Brain microvascular endothelial cell (primary cell): ENCODE data around the gene ZBTB20.

ENCODE experiments used
- DNase-seq: peaks from one replicate; pipeline ENCODE4 v3.0.0-alpha.2; 2020
- H3K27ac ChIP-seq: fragments of 250-450 bp; sonication (Bioruptor Pico); 2 replicates; pipeline ENCODE4 v1.5.1; 2020; ENCODE audit warnings: mild to moderate bottlenecking, moderate library complexity
- H3K27me3 ChIP-seq: fragments of 250-450 bp; sonication (Bioruptor Pico); replicated peaks from 2 replicates; pipeline ENCODE4 v1.5.1; 2020; ENCODE audit warnings: mild to moderate bottlenecking
- H3K36me3 ChIP-seq: fragments of 250-450 bp; sonication (Bioruptor Pico); replicated peaks from 2 replicates; pipeline ENCODE4 v1.5.1; 2020; ENCODE audit warnings: mild to moderate bottlenecking
- H3K4me3 ChIP-seq: 2 replicates; pipeline ENCODE4 v1.5.1; 2011; ENCODE audit warnings: low read depth, mild to moderate bottlenecking, control low read depth, low read length, moderate library complexity
- in situ Hi-C: cut with HindIII; loops from 2 replicates; pipeline ENCODE4 v1.10.0; 2017; ENCODE audit warnings: low sequenced_read_pairs, low pct_ligation_motif_present
- TF ChIP-seq, protein P1 (sequence below): IDR thresholded peaks from 2 replicates; pipeline ENCODE4 v1.5.1; 2011; ENCODE audit warnings: low read depth, mild to moderate bottlenecking, moderate library complexity, low read length, control low read depth, inconsistent platforms; ENCODE audit errors: missing control alignments

ZBTB20 gene

DNA sequence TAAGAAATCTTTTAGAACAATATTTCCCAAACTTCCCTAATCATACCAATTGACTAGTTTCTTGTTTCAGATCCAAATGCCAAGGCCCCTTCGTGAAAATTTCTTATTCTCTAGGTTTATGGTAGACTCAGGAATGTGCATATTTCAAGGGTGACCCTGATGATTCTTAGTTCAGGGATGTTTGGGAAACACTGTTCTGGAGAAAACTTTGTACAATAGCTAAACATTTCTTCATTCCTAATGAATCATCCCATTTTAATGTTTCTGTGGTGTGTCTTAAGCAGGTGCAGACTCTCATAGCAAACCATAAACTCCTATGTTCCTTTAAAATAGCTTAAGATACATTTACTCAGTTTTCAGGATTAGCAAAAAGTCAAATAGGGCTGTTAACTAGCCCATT lies 538.8 kb downstream of the ZBTB20 start:
- Histone ChIP-seq H3K4me3 (no peak overlapping the region), H3K27ac (peak overlapping the region; percentile 61), H3K36me3 (no peaks in the 10 kb centered on the region), H3K27me3 (no peaks in the 10 kb centered on the region)
- peak; percentile 60 for DNase-seq
- in situ Hi-C loops, result no loop called here
- TF ChIP-seq, protein P1, sequence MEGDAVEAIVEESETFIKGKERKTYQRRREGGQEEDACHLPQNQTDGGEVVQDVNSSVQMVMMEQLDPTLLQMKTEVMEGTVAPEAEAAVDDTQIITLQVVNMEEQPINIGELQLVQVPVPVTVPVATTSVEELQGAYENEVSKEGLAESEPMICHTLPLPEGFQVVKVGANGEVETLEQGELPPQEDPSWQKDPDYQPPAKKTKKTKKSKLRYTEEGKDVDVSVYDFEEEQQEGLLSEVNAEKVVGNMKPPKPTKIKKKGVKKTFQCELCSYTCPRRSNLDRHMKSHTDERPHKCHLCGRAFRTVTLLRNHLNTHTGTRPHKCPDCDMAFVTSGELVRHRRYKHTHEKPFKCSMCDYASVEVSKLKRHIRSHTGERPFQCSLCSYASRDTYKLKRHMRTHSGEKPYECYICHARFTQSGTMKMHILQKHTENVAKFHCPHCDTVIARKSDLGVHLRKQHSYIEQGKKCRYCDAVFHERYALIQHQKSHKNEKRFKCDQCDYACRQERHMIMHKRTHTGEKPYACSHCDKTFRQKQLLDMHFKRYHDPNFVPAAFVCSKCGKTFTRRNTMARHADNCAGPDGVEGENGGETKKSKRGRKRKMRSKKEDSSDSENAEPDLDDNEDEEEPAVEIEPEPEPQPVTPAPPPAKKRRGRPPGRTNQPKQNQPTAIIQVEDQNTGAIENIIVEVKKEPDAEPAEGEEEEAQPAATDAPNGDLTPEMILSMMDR, result no peak

DNA sequence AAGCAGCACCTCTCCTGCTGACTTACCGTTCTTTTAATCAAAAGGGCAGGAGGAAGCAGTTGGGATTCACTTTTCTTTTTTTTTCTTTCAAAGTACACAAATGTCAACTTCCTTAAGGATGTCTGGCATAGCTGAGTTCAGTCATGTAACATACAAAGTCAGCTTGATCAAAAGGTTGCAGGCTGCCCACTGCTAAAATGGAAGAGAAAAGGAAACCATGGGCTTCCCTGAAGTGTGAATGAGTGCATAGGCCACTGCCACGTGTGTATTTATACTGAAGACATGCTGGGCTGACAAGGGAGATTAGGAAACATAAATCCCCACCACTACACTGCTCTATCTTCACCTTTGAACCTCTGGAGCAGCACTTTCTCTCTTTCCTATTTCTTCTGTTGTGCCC lies 540.8 kb downstream of the ZBTB20 start:
- no peak for DNase-seq
- in situ Hi-C loops, result no loop called here
- no peak overlapping the region for H3K4me3 ChIP-seq
- H3K27me3 ChIP-seq, result no peaks in the 10 kb centered on the region
- no peak overlapping the region for H3K27ac ChIP-seq
- TF ChIP-seq, protein P1, result no peak
- no peaks in the 10 kb centered on the region for H3K36me3 ChIP-seq

DNA sequence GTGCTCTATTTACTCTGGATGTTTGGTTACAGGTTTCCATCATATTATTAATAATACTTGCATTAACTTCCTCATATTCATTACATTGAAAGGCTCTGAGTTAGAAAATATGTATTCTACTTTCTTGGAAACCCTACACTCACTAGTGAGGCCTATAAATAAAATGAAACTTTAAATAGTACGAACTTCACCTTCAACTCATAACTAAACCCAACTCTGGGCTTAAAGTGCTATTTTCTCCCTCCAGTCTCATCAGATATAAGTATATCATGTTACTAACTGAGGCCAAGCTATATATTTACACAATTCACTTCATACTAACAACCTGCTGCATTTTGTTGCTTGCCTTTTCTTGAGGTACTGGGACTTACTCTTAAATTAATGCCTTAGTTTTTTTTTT lies 546.5 kb downstream of the ZBTB20 start:
- Histone ChIP-seq H3K36me3 (no peaks in the 10 kb centered on the region), H3K27me3 (no peaks in the 10 kb centered on the region), H3K27ac (no peak overlapping the region), H3K4me3 (no peak overlapping the region)
- in situ Hi-C loops, result no loop called here
- no peak for DNase-seq
- TF ChIP-seq, protein P1, result no peak

DNA sequence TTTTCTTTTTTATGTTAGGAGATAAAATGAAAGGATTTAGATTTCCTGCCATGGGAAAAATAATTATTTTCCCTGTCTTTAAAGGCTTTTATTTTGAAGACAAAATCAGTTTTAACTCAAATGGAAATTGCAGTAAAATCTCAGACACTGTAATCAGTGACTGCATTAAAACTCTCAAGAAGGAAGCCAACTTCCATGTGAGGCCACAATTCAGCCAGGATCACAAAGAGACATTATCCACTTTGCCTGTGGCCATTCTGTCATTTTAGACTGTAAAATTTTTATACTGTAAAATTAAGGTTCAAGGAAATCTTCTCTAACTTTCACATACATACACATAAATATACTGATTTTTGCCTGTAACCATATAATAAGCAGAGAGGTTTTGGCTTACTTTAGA lies 549.2 kb downstream of the ZBTB20 start:
- no peak overlapping the region for H3K27ac ChIP-seq
- in situ Hi-C loops, result no loop called here

DNA sequence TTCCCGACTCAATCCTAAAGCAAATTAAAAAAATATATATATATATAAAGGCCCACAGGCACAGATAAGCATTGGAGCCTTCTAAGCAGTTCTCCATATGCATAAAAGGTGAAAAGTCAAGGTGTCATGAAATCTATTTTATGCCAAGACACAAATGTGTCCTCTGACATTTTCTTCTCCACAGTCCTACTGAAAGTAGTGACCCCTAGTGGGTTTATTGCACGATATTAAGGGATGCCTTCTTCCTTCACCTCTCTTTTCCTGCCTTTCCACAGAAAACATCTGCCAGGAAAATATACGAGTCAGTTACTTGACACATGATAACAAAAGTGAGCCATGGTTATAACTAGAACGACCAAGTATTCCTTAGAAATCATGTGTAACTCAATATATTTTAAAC lies 550.1 kb downstream of the ZBTB20 start:
- Histone ChIP-seq H3K27me3 (no peaks in the 10 kb centered on the region), H3K36me3 (no peaks in the 10 kb centered on the region), H3K4me3 (no peak overlapping the region), H3K27ac (no peak overlapping the region)
- in situ Hi-C loops, result no loop called here
- TF ChIP-seq, protein P1, result peak; percentile 28
- DNase-seq, result no peak

More for the DNA sequence above, 549.2 kb downstream of the ZBTB20 start:
- no peaks in the 10 kb centered on the region for H3K36me3 ChIP-seq
- TF ChIP-seq, protein P1, result no peak
- H3K27me3 ChIP-seq, result no peaks in the 10 kb centered on the region
- no peak for DNase-seq
- no peak overlapping the region for H3K4me3 ChIP-seq

DNA sequence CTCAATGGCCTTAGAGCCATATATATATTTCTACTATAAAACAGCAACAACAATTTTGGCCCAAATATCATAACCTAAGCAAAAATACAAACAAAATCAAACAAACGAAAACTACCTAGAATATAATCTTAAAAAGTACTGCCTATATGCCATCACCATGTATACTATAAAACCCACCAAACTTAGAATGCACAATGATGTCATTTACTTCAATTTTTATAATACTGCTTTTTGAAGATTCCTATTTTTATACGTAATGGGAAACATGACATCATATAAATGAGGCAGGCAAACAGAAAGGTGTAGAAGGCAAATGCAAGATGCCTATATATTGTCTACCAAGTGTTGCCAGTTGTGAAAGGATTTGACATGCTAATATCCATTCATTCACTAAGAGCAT lies 550.9 kb downstream of the ZBTB20 start:
- in situ Hi-C loops, result no loop called here
- DNase-seq, result no peak
- no peaks in the 10 kb centered on the region for H3K36me3 ChIP-seq
- no peak overlapping the region for H3K27ac ChIP-seq
- TF ChIP-seq, protein P1, result no peak
- no peaks in the 10 kb centered on the region for H3K27me3 ChIP-seq
- no peak overlapping the region for H3K4me3 ChIP-seq
